Ramos (cell line): ENCODE results near the gene MAP3K5.
"Not testable (repeated sequence)": the region's sequence is repeated elsewhere in the genome, so short reads cannot be mapped to it uniquely, and the experiment has no call there.

Experiments
- in situ Hi-C: fragments of 300-500 bp; cut with MboI; formaldehyde crosslinking; loops from one replicate; pipeline ENCODE4 v1.14.3; 2022; ENCODE audit warnings: low sequenced_read_pairs; ENCODE audit not compliant: unreplicated experiment

Gene MAP3K5

DNA sequence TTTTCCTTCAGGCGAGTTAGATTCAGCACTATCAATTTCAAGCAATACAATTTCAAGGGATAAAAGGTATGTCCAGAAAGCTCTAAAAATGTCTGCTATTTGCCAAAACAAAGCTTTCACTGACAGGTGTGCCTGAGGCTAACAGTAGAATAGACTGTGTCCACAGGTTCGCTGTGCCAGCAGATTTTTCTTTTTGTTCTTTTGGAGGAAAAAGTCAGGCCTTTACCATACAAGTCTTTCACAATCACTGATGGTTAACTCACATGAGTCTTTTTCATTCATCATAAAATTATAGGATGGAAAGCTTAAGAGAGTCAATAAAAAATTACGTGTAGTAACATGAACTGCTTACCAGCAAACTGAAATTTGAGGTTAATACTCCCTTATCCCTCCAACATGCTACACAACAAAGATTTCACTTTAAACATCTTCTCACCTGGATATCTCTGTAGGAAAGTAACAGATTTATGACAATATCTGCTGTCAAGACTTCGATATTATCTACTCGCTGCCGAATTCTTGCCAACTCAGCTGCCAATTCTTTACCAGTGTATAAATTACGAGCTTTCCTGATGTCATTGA lies 95.4 kb downstream of the MAP3K5 start:
- in situ Hi-C loops, result no loop called here

GRCh38 chr6:136696238-136696637 lies 96.0 kb downstream of the MAP3K5 start:
- in situ Hi-C loops, result no loop called here

DNA sequence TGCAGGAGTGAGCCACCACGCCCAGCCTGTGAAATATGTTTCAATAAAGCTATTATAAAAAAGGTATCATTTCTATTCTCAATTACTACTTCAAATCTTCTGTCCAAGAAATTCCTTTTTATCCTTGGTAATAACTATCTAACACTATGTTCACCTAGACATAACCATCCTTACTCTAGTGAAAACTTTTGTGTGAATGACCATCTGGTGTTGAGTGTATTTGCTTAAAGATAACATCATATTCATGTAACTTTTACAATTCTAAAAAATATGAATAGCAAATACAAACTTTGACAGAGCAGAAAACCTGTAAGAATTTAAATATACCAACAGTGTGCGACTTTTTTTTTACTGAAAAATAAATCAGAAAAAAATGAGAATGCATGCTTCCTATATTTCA lies 96.9 kb downstream of the MAP3K5 start:
- in situ Hi-C loops, result no loop called here

DNA sequence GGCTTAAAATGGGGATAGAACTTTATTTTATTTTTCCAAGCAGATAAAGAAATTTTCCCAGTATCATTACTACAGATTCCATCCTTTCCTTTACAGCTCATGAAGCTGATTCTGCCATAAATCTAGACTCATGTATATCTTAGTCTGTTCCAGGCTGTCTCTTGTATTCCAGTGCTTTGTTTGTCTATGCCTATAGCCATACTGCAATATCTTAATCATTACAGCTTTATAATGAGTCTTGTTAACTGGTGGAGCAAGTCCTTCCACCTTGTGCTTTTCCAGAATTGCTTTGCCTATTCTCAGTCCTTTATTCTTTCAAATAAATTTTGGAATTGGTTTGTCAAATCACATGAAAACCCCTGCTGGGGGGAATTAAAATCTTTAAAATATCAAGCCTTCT lies 99.2 kb downstream of the MAP3K5 start:
- in situ Hi-C loops, result no loop called here

DNA sequence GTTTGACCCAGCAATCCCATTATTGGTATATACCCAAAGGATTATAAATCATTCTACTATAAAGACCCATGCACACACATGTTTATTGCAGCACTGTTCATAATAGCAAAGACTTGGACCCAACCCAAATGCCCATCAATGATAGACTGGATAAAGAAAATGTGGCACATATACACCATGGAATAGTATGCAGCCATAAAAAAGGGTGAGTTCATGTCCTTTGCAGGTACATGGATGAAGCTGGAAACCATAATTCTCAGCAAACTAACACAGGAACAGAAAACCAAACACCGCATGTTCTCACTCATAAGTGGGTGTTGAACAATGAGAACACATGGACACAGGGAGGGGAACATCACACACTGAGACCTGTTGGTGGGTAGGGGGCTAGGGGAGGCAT lies 104.4 kb downstream of the MAP3K5 start:
- in situ Hi-C loops, result not testable (repeated sequence)

DNA sequence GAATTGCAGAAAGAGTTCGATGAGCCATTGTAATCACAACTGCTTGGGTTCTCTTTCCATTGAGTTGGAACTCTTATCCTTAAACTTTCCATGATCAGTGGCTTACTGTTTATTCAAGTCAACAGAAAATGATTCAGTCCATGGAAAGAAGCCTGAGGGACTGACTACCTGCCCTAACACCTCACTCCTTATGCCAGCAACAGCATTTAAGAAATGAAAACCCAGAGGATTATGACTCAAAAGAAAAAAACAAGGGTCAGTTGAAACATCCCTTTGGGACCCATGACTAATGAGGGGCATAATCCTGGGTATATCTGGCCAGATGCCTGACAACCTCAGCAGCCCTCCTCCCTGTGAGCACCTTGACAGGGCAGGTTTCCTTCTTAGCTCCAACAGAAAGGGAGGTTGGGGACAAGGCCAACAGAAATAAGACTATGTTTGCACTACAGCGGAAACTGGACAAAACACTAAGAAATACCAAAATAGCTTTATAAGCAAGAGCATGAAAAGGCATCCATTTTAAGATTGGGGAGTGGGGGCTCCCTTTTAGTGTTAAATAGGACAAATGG lies 106.7 kb downstream of the MAP3K5 start:
- in situ Hi-C loops, result no loop called here

DNA sequence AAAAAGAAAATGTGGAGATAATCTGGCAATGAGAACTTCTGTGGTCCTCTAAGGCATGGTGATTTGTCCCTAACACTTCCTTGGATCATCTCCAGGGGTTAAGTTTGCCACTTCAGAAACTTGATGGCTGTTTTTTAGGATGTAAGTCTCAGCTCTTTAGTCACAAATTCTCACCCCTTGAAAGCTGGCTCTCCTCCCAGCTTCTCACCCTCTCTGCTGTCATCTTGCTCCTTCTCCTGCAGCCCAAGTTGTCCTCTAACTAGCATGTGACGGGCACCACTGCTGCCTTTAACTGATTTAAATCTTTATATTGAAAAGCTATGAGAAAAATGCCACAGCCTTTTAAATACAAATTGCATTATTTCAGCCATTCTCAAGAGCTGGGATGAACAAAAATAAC lies 107.8 kb downstream of the MAP3K5 start:
- in situ Hi-C loops, result no loop called here

- in situ Hi-C loops, result no loop called here
Measured at GRCh38 chr6:136683209-136683941, 108.9 kb downstream of the MAP3K5 start.

DNA sequence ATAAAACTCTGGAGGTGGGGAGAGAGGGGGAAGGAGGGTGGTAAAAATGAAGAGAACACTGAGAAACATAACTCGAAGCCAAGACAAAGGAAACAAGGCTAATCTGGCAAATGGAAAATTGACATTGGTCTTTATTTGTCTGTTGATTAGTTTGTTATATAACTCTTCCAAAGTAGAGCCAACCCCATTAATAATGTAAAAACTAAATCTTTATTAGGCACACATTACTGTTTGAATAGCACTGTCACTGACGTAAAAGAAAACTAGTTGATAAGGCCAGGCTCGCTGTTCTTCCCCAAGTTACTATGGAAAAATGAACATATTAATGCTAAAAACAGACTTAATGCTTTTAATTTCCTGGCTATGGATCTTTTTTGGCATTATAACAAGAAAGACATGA lies 110.0 kb downstream of the MAP3K5 start:
- in situ Hi-C loops, result no loop called here

DNA sequence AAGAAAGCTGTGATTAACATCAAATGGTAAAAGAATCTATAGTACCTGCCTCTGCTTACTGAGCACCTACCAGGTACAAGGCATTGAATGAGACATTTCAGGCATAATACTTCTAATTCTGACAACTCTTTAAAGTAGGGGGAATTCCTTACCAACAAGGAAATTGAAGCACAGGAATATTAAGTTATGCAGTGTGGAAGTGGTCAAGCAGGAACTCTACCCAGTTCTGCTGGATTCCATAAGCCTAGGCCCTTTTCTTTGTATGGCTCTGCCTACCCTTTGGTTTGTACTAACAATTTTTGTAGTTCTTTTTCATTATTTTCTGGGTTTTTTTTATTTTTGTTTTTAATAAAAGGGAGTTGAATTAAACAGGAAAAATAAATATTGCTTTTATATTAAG lies 114.5 kb downstream of the MAP3K5 start:
- in situ Hi-C loops, result no loop called here

GRCh38 chr6:136677344-136677743 lies 114.9 kb downstream of the MAP3K5 start:
- in situ Hi-C loops, result no loop called here

GRCh38 chr6:136676075-136676474 lies 116.2 kb downstream of the MAP3K5 start:
- in situ Hi-C loops, result no loop called here

DNA sequence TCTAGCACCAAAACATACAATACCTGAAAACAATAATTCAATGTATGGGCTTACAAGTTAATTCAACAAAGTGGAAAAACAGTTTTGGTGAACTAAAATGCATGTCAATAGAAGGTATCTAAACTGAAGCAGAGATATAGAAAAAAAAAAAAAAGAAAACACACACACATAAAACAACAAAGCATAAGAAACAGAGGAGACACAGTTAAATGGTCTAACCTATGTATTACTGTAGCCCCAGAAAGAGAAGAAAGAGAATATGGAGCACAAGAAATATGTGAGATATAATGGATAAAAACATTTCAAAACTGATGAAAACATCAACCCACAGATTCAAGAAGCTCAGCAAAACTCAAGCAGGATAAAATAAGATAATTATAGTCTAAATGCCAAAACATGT lies 118.7 kb downstream of the MAP3K5 start:
- in situ Hi-C loops, result no loop called here

DNA sequence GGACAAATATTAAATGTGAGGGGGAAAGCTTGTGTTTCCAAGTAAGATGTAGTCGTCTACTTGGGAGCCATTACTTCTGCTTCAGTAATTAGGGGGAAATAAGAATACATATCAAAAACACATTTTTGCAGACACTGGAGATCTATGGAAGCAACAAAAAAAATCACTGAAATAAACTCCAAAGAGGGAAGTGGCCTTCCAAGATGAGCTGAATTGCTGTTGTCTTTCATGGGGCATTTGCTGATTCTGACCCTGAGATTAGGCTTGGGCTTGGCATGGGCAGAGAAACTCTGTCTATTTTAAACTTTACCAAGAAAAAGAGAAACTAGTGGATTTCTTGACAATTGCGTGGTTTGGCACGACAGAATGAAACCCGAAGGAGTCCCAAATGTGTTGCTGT lies 120.1 kb downstream of the MAP3K5 start:
- in situ Hi-C loops, result no loop called here

DNA sequence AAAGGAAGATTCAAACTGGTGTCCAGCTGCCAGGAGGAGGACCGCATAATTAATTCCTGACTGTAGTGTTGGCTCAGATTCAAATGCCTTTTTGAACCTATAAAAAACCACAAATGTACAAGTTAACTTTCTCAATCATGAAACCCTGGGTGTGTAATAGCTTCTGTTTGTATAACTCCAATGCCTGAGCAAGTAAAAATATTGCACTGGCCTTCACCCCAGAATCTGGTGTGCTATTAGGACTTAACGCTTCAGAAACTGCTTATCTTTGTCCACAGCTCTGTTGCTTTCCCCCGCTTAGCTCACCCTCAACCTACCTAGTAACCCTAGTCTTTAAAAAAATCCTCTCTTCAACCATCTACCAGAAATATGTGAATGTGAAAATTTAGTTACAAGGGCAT lies 123.0 kb downstream of the MAP3K5 start:
- in situ Hi-C loops, result no loop called here

GRCh38 chr6:136668571-136668970 lies 123.7 kb downstream of the MAP3K5 start:
- in situ Hi-C loops, result no loop called here

GRCh38 chr6:136666041-136666440 lies 126.2 kb downstream of the MAP3K5 start:
- in situ Hi-C loops, result no loop called here

DNA sequence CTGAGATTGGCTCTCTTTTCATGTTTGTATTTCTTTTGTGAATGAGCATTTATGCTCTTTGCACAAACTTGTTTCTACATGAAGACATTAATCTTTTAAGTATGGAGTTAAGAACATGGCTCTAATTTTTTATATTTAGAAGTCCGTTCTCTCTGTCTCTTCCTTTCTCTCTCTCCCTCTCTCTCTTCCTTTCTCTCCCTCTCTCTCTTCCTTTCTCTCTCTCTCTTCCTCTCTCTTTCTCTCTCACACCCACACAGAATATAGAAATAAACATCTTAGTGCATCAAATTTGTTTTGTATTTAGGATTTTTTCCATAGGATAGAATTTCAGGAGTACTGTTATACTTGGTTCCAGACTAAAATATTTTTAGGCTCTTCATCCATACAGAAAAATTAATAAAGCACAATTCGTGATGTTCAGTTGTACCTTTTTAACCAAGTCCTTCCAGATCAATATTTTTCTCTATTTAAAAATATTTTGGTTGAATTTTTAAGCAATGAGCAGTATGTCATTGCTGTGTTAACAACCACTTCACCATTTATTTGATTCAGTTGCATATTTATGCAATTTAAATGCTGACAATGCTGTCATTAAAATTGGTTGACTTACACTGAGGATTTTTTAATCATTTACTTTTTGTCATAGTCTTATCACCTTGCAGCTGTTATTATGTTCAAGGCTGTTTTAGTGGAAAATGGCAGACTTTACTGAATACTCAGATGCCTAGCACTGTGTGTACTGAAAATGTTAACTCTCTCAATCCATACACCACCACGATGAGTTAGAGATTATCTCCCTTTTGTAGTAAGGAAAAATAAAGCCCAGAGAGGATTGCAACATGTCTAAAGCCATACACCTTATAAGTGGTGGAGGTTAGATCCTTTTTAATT lies 129.7 kb downstream of the MAP3K5 start:
- in situ Hi-C loops, result no loop called here

GRCh38 chr6:136660727-136661126 lies 131.6 kb downstream of the MAP3K5 start:
- in situ Hi-C loops, result no loop called here

DNA sequence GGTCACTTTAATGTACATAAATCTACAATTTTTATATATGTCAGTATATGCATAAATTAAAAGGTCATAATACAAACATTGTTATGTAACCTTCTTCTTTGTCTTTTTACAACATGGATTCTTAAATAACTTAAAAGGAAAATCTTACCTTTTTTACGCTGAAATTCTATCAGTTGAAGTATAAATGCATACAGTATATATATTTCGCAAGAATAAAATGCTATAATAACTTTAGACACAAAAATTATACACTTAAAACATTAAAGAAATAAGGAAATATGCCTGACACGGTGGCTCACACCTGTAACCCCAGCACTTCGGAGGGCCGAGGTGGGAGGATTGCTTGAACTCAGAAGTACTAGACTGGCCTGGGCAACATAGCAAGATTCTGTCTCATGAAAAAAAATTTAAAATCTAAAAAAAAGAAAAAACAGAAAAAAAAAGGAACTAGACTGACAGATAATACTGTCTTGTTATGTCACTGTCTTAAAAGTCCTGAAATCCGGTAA lies 132.2 kb downstream of the MAP3K5 start:
- in situ Hi-C loops, result no loop called here

DNA sequence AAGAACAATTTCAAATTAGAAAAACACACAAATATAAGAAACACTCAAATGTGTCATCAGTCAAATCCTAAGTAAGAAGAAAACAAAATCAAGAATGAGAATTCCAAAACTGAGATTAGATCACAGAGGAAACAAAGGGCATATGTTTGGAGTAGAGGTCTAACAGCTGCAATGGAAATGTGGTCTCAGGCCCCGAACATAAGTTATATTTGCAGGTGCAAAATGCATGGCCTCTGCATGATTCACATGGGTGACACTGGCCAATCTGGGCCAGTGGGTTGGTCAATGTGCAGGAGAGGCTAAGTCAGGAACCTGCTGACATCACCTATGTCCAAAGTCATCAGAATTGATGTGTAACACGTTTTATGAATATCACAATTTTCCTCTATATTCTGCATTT lies 133.6 kb downstream of the MAP3K5 start:
- in situ Hi-C loops, result no loop called here
